Bronchial epithelial cell (primary cell): Measurements from ENCODE around the gene NAGPA. TPM values are rescaled to one million over a fixed set of nuclear protein-coding genes. Genes with fewer than 3 reads are reported as not detected.
A peak's percentile ranks its signal among the peaks of the same experiment; 100 is the strongest.

ENCODE experiments used
- DNase-seq: peaks from one replicate; pipeline ENCODE4 v3.0.0-alpha.2; 2010; ENCODE audit warnings: low read depth
- FAIRE-seq: peaks from 2 replicates; lab custom pipeline; 2011; peaks lifted over from hg19 to GRCh38; lab: Jason Lieb, UNC
- H3K27me3 ChIP-seq: 2 replicates; pipeline ENCODE4 v1.5.1; 2011; ENCODE audit warnings: low read length; ENCODE audit not compliant: control insufficient read depth, insufficient read depth
- H3K36me3 ChIP-seq: 2 replicates; pipeline ENCODE4 v1.5.1; 2011; ENCODE audit warnings: low read length; ENCODE audit not compliant: control insufficient read depth, insufficient read depth
- H3K4me3 ChIP-seq: 2 replicates; pipeline ENCODE4 v1.5.1; 2011; ENCODE audit warnings: mild to moderate bottlenecking, low read depth, low read length, control low read depth
- total RNA-seq: library from RNA; depleted of rRNA; stranded (reverse); fragments of >200 nt; gene quantifications from 2 replicates; pipeline ENCODE4 v1.2.1, GENCODE V29; 2014
- TF ChIP-seq, protein P1 (sequence below): IDR thresholded peaks from 2 replicates; pipeline ENCODE4 v1.5.1; 2011; ENCODE audit warnings: mild to moderate bottlenecking, moderate library complexity, low read length, control low read depth, inconsistent platforms; ENCODE audit not compliant: insufficient read depth, severe bottlenecking

The NAGPA gene
- total RNA-seq, 1 donor from 2014 or later = 9.7 TPM

DNA sequence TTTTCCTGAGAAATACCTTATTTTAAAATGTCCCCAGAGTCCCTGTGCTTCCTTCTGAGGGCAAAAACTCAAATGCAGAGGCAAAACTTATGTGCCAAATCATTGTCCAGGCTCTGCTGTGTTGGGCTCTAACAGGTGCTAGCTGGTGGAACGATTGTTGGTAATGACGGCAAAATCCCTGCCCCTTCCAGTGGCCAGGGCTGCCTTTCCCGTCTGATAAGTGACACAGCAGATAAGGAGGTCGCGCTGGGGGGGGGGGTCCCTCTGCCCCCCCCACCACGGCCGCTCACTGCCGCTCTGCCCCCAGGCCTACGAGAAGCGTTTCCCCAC lies 46.5 kb downstream of the NAGPA start:
- no peak overlapping the region for H3K4me3 ChIP-seq
- H3K36me3 ChIP-seq = no peaks in the 10 kb centered on the region
- FAIRE-seq (no peak), DNase-seq (no peak)
- TF ChIP-seq, protein P1, sequence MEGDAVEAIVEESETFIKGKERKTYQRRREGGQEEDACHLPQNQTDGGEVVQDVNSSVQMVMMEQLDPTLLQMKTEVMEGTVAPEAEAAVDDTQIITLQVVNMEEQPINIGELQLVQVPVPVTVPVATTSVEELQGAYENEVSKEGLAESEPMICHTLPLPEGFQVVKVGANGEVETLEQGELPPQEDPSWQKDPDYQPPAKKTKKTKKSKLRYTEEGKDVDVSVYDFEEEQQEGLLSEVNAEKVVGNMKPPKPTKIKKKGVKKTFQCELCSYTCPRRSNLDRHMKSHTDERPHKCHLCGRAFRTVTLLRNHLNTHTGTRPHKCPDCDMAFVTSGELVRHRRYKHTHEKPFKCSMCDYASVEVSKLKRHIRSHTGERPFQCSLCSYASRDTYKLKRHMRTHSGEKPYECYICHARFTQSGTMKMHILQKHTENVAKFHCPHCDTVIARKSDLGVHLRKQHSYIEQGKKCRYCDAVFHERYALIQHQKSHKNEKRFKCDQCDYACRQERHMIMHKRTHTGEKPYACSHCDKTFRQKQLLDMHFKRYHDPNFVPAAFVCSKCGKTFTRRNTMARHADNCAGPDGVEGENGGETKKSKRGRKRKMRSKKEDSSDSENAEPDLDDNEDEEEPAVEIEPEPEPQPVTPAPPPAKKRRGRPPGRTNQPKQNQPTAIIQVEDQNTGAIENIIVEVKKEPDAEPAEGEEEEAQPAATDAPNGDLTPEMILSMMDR = no peak
- peaks cover 8% of the 10 kb centered on the region for H3K27me3 ChIP-seq

GRCh38 chr16:4984174-4984990 lies 49.4 kb downstream of the NAGPA start:
- H3K27me3 ChIP-seq = peaks cover 8% of the 10 kb centered on the region
- DNase-seq (peak; percentile 3), FAIRE-seq (no peak)
- no peaks in the 10 kb centered on the region for H3K36me3 ChIP-seq
- TF ChIP-seq, protein P1 = no peak
- H3K4me3 ChIP-seq = no peak overlapping the region

- peaks cover 2% of the 10 kb centered on the region for H3K27me3 ChIP-seq
- H3K4me3 ChIP-seq = no peak overlapping the region
- no peak for FAIRE-seq
- DNase-seq = no peak
- H3K36me3 ChIP-seq = no peaks in the 10 kb centered on the region
- TF ChIP-seq, protein P1 = no peak
These were observed 51.5 kb downstream of the NAGPA start for GRCh38 chr16:4982056-4982867.

DNA sequence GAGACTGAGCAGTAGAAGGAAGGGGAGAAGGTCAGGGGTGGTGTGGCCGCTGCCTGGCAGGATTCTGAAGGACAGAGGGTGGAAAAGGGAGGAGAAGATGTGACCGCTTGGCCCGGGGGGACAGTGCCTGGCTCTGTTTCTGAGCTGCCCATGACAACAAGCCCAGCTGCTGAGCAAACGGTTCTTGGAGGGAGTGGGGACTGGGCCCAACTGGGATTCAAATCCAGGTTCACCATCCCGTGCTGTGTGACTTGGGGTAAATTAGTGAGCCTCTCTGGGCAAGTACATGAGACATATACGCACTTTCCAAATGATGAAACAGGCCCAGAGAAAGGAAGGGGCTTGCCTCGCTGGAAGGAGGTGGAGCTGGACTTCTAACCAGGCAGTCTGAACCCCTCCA lies 52.3 kb downstream of the NAGPA start:
- FAIRE-seq (no peak), DNase-seq (no peak)
- H3K4me3 ChIP-seq = no peak overlapping the region
- H3K27me3 ChIP-seq = no peaks in the 10 kb centered on the region
- TF ChIP-seq, protein P1 = no peak
- H3K36me3 ChIP-seq = no peaks in the 10 kb centered on the region

GRCh38 chr16:4980691-4981090 lies 53.0 kb downstream of the NAGPA start:
- no peak for FAIRE-seq
- Histone ChIP-seq H3K27me3 (no peaks in the 10 kb centered on the region), H3K36me3 (no peaks in the 10 kb centered on the region), H3K4me3 (no peak overlapping the region)
- DNase-seq = no peak
- TF ChIP-seq, protein P1 = no peak
